GM13976 (cell line): ENCODE measurements around the gene NDOR1.

Source experiments
- DNase-seq: peaks from one replicate; pipeline ENCODE4 v3.0.0; 2012; ENCODE audit warnings: low spot score
- in situ Hi-C: fragments of 300-500 bp; cut with MboI; formaldehyde crosslinking; loops from one replicate; pipeline ENCODE4 v1.12.0; 2022; ENCODE audit warnings: low sequenced_read_pairs, mixed read lengths, inconsistent platforms; ENCODE audit not compliant: unreplicated experiment
- TF ChIP-seq, protein P1 (sequence below): IDR thresholded peaks from 2 replicates; pipeline ENCODE4 v1.5.1; 2012; ENCODE audit warnings: borderline replicate concordance, mild to moderate bottlenecking; ENCODE audit not compliant: insufficient read depth; ENCODE audit errors: extremely low read depth, missing control alignments, control extremely low read depth

Gene NDOR1

DNA sequence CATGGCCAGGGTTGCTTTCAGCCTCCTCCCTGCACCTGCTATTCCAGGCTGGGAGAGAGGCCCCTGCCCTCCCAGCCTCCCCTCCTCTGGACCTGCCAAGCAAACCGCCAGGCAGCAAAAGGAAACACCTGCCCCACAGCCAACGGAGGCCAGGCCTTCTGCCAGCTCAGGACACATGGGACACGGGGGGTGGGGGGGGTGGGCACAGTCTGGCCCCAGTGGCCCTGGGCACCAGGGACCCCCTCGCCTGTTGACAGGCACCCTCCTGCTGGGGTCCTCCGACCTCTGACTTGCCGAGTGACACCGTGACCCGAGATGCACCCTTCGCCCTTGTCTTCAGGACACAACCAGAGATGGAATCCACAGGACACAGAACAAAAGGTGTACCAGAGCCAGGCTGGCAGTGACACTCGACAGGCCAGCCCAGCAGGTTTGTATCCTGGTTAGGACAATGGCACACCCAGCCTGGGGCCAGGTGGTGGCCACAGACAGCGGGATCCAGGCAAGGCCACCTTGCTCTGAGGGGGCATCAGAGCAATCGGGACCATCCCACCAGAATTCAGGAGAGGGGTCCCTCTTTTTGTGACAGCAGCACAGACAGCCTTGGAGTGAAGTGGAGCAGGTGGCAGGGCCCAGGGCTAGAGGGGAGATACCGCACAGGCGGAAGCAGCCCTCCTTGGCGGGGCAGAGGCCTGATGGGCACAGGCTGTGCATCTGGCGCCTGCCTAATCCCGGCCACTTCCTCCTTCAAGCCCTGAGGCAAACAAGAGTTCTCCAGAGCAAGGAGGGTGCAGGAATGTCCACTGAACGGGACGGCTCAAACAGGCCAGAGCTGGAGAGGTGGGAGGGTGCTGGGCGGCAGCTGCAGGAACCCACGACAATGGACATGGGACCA lies 32.4 kb upstream of the NDOR1 start:
- in situ Hi-C loops: no loop called here
- DNase-seq: peak; percentile 43
- TF ChIP-seq, protein P1, sequence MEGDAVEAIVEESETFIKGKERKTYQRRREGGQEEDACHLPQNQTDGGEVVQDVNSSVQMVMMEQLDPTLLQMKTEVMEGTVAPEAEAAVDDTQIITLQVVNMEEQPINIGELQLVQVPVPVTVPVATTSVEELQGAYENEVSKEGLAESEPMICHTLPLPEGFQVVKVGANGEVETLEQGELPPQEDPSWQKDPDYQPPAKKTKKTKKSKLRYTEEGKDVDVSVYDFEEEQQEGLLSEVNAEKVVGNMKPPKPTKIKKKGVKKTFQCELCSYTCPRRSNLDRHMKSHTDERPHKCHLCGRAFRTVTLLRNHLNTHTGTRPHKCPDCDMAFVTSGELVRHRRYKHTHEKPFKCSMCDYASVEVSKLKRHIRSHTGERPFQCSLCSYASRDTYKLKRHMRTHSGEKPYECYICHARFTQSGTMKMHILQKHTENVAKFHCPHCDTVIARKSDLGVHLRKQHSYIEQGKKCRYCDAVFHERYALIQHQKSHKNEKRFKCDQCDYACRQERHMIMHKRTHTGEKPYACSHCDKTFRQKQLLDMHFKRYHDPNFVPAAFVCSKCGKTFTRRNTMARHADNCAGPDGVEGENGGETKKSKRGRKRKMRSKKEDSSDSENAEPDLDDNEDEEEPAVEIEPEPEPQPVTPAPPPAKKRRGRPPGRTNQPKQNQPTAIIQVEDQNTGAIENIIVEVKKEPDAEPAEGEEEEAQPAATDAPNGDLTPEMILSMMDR: no peak

DNA sequence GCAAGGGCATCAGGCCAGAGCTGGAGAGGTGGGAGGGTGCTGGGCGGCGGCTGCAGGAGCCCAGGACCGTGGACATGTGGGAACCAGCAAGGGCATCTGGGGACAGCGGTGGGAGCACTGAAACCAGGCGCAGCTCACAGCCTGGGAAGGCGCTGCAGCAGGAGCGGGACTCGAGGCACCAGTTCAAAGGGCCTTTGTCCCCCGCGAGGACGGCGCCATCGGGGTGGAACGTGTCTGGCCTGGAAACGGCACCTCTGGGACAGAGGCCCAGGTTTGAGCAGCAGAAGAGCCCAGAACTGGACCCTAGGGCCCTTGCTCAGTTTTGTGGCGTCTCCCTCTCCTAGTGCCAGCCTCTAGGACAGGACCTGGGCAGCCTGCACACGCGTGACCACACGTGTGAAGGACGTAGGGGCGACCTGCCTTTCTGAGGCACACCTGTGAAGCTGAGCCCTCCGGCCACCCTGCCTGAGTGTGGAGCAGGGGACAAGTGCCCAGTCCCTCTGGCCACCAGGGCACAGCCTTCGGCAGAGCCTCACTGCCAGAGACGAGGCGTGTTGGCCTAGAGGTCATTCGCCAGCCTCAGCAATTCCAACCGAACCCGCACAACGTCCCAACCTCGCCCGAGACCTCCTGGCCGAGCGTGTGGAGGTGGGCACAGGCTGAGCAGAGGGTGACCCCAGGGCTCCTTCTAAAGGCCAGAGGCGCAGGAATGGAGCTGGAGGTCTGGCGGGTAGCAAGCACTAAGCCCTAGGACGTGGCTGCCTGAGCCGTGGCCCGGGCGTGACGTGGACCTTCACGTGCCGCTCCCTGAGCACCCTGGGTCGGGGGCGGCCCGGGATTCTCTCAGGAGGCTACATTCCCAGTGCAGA lies 31.5 kb upstream of the NDOR1 start:
- in situ Hi-C loops: no loop called here
- DNase-seq: no peak
- TF ChIP-seq, protein P1: no peak

DNA sequence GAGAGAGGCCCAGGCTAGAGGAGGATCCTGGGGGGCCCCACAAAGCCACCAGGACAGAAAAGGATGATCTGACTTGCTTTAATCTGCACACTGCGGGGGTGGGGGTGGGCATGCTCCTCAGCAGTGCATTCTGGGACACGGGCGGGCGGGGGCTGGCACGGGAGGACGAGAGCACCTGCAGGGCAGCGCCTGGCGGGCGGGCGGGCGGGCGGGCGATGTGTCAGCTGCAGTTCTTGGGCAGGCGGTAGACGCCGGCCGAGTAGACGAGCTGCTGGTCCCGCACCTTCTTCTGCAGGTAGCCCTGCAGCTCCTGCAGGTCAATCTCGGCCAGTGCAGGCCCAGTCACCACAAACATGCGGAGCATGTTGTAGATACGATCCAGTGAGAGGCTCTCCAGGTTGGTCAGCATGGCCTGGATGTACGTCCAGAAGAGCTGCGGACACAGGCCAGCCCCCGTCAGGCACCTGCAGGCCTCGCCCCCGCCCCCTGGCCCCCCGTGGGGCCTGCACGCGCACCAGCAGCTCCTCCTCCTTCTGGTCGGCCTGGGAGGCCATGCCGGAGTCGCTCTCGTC lies 30.7 kb upstream of the NDOR1 start:
- TF ChIP-seq, protein P1: no peak
- DNase-seq: no peak
- in situ Hi-C loops: no loop called here

DNA sequence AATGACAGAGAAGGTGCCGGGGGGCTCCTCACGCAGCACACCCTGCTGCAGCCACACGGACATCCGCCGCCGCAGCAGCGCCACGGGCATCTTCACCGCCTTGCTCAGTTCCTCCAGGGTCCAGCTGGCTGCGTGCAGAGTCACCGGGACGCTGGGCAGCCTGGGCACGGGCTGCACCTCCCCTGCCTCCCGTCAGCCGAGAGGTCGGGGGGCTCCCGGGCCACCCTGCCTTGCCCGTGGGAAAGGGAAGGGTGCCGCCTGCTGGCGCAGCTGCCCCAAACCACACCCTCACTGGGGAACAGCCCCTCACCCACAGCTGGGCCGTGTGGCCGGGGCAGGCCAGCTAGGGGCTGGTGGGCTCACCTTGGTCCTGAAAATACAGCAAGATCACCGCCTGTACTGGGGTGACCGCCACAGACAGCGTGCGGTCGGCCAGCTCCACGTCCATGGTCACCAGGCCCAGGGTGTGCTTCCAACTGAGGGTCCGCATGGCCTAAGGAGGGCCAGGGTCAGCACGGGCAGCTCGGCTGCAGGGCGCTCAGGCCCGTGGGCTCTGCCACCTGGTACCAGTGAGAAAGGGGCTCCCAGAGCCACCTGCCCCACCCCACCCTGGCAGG lies 30.0 kb upstream of the NDOR1 start:
- DNase-seq: peak; percentile 69
- in situ Hi-C loops: no loop called here
- TF ChIP-seq, protein P1: peak; percentile 54

DNA sequence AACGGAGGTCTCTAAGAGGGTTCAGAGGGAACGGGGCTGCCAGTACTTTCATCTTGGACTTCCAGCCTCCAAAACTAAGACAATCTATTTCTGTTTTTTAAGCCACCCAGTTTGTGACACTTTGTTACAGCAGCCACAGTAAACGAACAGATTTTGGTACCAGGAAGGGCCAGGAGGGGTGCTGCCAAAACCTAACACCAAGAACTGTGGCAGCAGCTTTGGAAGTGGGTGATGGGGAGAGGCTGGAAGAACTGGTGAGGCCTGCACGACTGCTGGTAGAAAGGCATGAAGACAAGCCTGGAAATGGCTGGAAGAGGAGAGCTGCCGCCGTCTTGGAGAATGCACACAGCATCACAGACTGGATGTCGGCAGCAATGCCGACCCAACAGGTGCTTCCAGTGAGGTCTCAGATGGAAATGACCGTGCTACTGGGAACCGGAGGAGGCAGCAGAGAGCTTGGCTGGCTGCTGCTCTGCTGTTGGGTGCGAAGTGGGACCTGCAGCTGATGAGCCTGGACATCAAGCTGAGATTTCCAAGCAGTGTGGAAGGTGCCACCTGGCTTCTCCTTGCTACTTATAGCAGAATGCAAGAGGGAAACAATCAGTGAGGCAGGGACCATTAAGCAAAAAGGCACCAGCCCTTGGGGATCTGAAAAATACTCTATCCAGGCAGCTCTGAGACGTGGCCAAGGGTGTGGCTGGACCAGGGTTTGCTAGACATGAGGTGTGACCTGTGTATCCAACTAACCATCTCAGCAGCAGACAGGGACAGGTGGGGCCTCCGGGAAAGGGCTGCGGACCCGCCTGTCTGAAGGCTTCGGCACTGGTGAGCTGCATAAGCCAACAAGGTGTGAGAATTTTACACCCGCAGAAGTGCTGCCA lies 29.0 kb upstream of the NDOR1 start:
- in situ Hi-C loops: no loop called here
- peak; percentile 76 for DNase-seq
- TF ChIP-seq, protein P1: peak; percentile 48
